ENCODE data around the gene ZFP36L1. TPM values are rescaled to one million over a fixed set of nuclear protein-coding genes. Genes with fewer than 3 reads are reported as not detected.
A peak's percentile ranks its signal among the peaks of the same experiment; 100 is the strongest.

ZFP36L1 gene
- total and polyA plus RNA-seq, 2 of the 13 experiments (the other 11 are each of a cell fraction or from before 2014, with no cell fraction given) = 7.4 to 10.2 TPM

DNA sequence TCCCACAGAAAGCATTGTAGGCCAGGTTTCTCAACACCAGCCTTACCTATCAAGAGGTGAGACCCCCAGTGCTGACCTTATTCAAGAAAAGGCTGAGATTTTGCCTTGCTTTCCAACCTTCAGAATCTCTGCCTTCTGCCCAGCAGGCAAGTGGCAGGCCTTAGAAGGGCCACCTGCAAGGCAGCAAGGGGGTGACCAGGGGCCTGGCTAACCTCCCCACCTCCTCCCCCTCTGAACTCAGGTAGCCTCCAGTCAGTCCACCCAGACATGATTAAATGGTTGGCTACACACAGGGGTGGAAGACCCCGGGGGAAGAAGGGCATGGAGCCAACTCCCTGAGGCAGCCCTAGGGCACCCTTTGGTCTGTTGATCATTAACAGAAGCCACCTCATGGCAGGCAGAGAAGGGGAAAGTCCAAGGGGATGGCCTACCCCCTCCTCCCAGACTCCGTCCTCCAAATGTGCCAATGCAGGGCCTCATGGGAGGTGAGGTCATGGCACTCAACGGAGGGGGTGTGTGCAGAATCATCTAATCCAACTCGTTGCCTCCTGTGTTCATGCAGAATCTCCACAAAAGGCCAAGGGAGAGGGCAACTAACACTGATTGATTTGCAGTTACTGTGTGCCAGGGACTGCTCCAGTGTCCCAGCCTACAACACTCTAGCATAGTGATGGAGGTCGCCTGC lies 8.5 kb downstream of the ZFP36L1 start (continued):
- TF ChIP-seq, protein P1, sequence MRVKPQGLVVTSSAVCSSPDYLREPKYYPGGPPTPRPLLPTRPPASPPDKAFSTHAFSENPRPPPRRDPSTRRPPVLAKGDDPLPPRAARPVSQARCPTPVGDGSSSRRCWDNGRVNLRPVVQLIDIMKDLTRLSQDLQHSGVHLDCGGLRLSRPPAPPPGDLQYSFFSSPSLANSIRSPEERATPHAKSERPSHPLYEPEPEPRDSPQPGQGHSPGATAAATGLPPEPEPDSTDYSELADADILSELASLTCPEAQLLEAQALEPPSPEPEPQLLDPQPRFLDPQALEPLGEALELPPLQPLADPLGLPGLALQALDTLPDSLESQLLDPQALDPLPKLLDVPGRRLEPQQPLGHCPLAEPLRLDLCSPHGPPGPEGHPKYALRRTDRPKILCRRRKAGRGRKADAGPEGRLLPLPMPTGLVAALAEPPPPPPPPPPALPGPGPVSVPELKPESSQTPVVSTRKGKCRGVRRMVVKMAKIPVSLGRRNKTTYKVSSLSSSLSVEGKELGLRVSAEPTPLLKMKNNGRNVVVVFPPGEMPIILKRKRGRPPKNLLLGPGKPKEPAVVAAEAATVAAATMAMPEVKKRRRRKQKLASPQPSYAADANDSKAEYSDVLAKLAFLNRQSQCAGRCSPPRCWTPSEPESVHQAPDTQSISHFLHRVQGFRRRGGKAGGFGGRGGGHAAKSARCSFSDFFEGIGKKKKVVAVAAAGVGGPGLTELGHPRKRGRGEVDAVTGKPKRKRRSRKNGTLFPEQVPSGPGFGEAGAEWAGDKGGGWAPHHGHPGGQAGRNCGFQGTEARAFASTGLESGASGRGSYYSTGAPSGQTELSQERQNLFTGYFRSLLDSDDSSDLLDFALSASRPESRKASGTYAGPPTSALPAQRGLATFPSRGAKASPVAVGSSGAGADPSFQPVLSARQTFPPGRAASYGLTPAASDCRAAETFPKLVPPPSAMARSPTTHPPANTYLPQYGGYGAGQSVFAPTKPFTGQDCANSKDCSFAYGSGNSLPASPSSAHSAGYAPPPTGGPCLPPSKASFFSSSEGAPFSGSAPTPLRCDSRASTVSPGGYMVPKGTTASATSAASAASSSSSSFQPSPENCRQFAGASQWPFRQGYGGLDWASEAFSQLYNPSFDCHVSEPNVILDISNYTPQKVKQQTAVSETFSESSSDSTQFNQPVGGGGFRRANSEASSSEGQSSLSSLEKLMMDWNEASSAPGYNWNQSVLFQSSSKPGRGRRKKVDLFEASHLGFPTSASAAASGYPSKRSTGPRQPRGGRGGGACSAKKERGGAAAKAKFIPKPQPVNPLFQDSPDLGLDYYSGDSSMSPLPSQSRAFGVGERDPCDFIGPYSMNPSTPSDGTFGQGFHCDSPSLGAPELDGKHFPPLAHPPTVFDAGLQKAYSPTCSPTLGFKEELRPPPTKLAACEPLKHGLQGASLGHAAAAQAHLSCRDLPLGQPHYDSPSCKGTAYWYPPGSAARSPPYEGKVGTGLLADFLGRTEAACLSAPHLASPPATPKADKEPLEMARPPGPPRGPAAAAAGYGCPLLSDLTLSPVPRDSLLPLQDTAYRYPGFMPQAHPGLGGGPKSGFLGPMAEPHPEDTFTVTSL (CRISPR knock-in tag; IDR thresholded peaks at IDR 0.05; ENCODE audit: borderline replicate concordance) = peak; percentile 51; the same call in 1 of the 2 replicates
- TF ChIP-seq FOXM1 (CRISPR knock-in tag; IDR thresholded peaks at IDR 0.05) (no peak), HNRNPL (IDR thresholded peaks at IDR 0.05; ENCODE audit: low read depth, low read length) (peak; percentile 81; the same call in 1 of the 2 replicates), SCMH1 (CRISPR knock-in tag; IDR thresholded peaks at IDR 0.05; ENCODE audit: borderline replicate concordance) (no peak), RXRB (CRISPR knock-in tag; IDR thresholded peaks at IDR 0.05; ENCODE audit: borderline replicate concordance) (peak; percentile 95), GABPA (IDR thresholded peaks at IDR 0.05; ENCODE audit: low read depth, low read length) (no peak), GABPA (CRISPR knock-in tag; IDR thresholded peaks at IDR 0.05; ENCODE audit: low read depth) (peak; percentile 43; the same call in 1 of the 2 replicates), ZNF605 (CRISPR knock-in tag; IDR thresholded peaks at IDR 0.05) (peak; percentile 83; the same call in 1 of the 2 replicates), ZNF143 (CRISPR knock-in tag; IDR thresholded peaks at IDR 0.05) (peak; percentile 85), JUND (CRISPR knock-in tag; IDR thresholded peaks at IDR 0.05) (peak; percentile 92), ZNF557 (CRISPR knock-in tag; IDR thresholded peaks at IDR 0.05) (no peak), SKI (IDR thresholded peaks at IDR 0.05; ENCODE audit: partially characterized antibody) (peak; percentile 33), GATAD1 (CRISPR knock-in tag; IDR thresholded peaks at IDR 0.05) (peak; percentile 70), ZNF564 (CRISPR knock-in tag; IDR thresholded peaks at IDR 0.05) (no peak), STAG1 (CRISPR knock-in tag; IDR thresholded peaks at IDR 0.05) (peak; percentile 10; the same call in 1 of the 2 replicates), NR2C2 (CRISPR knock-in tag; IDR thresholded peaks at IDR 0.05; ENCODE audit: borderline replicate concordance) (peak; percentile 83), ZBTB3 (CRISPR knock-in tag; IDR thresholded peaks at IDR 0.05; ENCODE audit: borderline replicate concordance, low read depth) (0 out of 2 replicates have a peak, but pooled peaks have one; percentile 24), MTF1 (CRISPR knock-in tag; IDR thresholded peaks at IDR 0.05) (no peak), EED (CRISPR knock-in tag; IDR thresholded peaks at IDR 0.05) (peak; percentile 67; the same call in 1 of the 2 replicates)
- TF ChIP-seq, protein P2, sequence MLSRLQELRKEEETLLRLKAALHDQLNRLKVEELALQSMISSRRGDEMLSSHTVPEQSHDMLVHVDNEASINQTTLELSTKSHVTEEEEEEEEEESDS (CRISPR knock-in tag; IDR thresholded peaks at IDR 0.05; ENCODE audit: borderline replicate concordance) = peak; percentile 80; the same call in 1 of the 2 replicates
- TF ChIP-seq, protein P3, sequence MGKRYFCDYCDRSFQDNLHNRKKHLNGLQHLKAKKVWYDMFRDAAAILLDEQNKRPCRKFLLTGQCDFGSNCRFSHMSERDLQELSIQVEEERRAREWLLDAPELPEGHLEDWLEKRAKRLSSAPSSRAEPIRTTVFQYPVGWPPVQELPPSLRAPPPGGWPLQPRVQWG (CRISPR knock-in tag; IDR thresholded peaks at IDR 0.05; ENCODE audit: borderline replicate concordance, low read depth) = no peak
- TF ChIP-seq, protein P4, sequence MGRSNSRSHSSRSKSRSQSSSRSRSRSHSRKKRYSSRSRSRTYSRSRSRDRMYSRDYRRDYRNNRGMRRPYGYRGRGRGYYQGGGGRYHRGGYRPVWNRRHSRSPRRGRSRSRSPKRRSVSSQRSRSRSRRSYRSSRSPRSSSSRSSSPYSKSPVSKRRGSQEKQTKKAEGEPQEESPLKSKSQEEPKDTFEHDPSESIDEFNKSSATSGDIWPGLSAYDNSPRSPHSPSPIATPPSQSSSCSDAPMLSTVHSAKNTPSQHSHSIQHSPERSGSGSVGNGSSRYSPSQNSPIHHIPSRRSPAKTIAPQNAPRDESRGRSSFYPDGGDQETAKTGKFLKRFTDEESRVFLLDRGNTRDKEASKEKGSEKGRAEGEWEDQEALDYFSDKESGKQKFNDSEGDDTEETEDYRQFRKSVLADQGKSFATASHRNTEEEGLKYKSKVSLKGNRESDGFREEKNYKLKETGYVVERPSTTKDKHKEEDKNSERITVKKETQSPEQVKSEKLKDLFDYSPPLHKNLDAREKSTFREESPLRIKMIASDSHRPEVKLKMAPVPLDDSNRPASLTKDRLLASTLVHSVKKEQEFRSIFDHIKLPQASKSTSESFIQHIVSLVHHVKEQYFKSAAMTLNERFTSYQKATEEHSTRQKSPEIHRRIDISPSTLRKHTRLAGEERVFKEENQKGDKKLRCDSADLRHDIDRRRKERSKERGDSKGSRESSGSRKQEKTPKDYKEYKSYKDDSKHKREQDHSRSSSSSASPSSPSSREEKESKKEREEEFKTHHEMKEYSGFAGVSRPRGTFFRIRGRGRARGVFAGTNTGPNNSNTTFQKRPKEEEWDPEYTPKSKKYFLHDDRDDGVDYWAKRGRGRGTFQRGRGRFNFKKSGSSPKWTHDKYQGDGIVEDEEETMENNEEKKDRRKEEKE (IDR thresholded peaks at IDR 0.05) = no peak

Data from HepG2 (cell line).